B cell (primary cell): ENCODE results near the gene NCSTN.

Experiments
- CTCF ChIP-seq: fragments of 200-600 bp; IDR thresholded peaks from one replicate; pipeline ENCODE4 v1.8.0; 2022; ENCODE audit warnings: antibody characterized with exemption, mild to moderate bottlenecking
- EZH2 ChIP-seq: IDR thresholded peaks from 2 replicates; pipeline ENCODE4 v1.6.1; 2012; ENCODE audit warnings: borderline replicate concordance, low read depth, mild to moderate bottlenecking, moderate library complexity, low read length; ENCODE audit not compliant: insufficient read depth, poor library complexity, severe bottlenecking

- TF ChIP-seq CTCF (no peak), EZH2 (no peak)
Measured at GRCh38 chr1:160361199-160361598, 18.0 kb downstream of the NCSTN start.
